GM18520 (cell line): ENCODE results near the gene ENOX2.
"Not testable (repeated sequence)": the region's sequence is repeated elsewhere in the genome, so short reads cannot be mapped to it uniquely, and the experiment has no call there.

Experiments
- ATAC-seq: cut with Tn5 transposase; IDR thresholded peaks from one replicate; pipeline ENCODE4 v1.9.1; 2021; ENCODE audit not compliant: unreplicated experiment

The ENOX2 gene

DNA sequence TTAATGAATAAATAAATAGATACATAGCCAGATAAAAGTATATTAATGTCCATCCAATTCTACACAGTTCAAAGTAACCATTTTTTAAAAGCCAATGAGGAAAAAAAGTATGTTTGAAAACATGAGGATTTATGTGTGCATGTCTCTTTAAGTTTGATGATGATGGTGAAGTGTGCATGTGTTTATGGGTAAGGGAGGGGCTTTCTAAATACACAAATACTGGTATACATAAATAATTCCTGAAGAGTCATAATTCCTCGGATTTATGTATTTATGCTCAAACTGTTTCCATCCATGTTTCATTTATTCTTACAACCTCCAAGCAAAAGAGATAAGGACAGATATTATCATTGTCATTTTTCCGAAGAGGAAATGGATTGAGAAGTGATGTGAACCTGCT lies 75.4 kb downstream of the ENOX2 start:
- ATAC-seq, result no peak

DNA sequence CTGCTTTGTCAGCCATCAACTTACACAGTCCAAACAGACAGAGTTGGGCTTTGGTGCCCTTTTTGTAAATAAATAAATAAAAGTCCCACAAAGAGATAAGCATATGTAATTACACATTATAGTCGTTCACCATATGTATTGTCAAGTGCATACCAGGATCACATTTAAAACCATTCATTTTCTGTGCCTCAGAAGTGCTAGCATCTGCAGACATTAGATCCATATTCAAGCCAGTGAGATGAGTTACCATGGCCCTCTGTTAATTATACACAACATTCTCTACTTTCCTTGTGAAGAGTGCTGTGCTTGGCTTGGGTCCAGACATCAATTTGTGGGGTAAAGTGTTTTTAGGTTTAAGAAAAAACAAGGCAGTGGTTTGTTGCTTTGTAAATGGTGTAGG lies 76.8 kb downstream of the ENOX2 start:
- ATAC-seq, result no peak

DNA sequence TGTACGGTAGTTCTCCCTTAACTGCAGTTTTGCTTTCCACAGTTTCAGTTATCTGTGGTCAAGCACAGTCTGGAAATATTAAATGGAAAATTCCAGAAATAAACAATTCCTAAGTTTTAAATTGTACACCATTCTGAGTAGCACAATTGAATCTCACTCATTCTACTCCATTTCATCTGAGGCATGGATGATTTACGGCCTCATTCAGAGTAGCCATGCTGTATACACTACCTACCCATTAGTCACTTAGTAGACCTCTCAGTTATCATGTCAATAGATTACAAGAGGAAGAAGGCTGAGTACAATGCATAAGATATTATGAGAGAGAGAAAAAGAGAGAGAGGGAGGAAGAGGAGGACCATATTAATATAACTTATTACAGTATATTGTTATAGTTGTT lies 77.5 kb downstream of the ENOX2 start:
- no peak for ATAC-seq

DNA sequence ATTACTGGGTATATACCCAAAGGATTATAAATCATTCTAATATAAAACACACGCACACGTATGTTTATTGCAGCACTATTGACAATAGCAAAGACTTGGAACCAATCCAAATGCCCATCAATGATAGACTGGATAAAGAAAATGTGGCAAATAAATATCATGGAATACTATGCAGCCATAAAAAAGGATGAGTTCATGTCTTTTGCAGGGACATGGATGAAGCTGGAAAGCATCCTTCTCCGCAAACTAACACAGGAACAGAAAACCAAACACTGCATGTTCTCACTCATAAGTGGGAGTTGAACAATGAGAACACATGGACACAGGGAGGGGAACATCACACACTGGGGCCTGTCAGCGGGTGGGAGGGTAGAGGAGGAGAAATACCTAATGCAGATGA lies 83.6 kb downstream of the ENOX2 start:
- ATAC-seq, result not testable (repeated sequence)

DNA sequence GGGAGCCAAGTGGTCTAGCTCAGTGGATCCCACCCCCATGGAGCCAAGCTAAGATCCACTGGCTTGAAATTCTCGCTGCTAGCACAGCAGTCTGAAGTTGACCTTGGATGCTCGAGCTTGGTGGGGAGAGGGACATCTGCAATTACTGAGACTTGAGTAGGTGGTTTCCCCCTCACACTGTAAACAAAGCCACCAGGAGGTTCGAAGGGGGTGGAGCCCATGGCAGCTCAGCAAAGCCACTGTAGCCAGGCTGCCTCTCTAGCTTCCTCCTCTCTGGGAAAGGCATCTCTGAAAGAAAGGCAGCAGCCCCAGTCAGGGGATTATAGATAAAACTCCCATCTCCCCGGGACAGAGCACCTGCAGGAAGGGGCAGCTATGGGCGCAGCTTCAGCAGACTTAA lies 89.1 kb downstream of the ENOX2 start:
- ATAC-seq, result not testable (repeated sequence)

DNA sequence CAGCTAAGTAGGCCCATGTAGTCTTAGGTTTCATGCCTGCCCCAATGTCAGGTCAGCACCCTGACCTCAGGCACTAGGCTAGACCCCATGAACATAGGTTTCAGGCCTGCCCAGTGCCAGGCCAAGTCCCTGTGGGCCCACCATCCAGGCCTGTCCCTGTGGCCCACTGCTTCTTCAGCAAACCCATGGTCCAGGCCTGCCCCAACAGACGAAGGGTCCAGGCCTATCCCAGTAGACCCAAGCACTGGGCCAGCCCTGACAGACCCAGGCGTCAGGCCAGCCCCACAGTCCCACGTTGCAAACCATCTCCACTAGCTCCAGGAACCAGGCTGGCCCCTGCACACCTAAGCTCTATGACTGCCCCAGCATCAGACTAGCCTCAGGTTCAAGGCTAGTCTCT lies 92.4 kb downstream of the ENOX2 start:
- no peak for ATAC-seq

DNA sequence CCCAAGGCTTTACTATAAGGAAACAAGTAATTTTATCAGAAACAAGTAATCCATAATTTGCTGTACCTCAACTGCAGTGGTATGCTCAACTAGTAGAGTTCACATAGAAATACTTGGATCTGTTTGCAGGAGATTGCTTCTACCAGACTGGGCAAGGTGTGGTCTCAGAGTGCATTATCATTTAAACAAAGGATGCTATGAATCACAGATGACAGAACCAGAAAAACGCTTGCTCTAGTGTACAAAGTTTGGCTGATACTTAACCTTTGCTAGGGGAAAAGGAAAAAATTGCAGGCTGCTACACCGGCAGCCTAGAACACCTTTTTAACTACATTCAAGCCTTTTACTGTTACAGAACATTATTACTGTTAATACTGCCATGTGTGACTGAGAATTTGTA lies 97.1 kb downstream of the ENOX2 start:
- no peak for ATAC-seq

DNA sequence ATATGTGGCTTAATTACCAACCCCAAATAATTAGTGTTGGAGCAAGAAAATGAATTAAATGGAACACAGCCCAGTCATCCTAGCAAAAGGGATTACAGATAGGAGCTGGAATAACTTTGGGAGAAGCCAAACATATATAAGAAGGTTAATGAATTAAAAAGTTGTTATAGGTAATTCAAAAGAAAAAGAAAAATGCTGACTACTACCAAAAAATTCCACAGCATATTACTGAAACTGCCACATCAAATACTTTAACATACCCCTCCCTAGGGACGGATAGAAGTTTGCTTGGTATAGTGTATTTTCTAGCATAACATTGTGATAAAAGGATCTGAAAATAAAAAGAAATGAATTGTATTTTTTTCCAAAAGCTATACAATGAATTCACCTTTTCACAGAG lies 99.5 kb downstream of the ENOX2 start:
- ATAC-seq, result no peak

DNA sequence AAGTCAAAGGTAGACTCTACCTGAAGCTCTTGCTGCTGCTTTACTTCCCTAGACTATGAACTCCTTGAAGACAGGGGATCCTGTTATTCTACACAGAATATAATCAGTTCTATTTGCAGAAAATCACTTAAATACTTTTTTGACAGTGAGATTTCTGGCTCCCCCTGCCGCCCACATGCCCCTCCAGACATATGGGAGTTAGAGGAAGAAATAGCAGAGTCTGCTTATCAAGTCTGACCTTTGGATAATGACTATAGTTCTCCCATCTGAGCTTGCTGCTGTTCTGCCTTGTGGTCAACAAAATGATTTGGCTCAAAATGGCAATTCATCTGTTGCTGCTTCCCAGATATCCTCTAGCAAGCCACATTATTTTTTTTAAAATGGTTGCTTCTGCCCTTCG lies 101.1 kb downstream of the ENOX2 start:
- ATAC-seq, result no peak

DNA sequence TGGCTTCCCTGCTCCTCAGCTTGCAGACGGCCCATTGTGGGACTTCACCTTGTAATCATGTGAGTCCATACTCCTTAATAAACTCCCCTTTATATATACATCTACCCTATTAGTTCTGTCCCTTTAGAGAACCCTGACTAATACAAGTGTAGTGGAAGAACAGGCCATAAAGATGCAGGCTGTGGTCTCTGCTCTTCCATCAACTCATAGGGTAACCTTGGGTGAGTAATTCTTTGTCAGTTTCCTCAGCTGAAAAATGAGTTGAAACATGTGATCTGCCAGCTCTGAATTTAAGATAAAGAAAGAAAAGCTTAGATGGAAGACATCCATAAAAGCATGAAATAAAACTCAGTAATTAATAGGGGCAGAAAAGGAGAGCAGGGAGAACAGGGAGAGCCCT lies 103.6 kb downstream of the ENOX2 start:
- ATAC-seq, result no peak

DNA sequence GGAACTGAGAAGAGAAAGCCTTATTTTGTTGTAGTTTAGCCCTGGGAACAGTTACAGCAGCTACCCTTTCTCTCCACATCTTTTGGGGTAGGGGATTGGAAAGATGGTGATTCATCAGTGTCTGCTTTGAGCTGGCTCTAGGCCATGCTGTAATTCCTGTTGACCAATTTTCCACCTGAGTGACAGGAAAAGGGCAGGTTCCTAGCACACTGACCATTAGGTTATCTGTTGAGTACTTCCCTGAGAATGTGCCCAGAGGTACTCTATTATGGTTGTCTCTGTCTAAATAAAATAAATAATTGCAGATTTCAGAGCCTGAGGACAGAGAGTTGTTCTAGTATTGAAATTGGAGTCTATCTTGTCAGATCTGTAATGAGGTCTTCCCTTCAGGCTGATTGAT lies 109.0 kb downstream of the ENOX2 start:
- ATAC-seq, result no peak

DNA sequence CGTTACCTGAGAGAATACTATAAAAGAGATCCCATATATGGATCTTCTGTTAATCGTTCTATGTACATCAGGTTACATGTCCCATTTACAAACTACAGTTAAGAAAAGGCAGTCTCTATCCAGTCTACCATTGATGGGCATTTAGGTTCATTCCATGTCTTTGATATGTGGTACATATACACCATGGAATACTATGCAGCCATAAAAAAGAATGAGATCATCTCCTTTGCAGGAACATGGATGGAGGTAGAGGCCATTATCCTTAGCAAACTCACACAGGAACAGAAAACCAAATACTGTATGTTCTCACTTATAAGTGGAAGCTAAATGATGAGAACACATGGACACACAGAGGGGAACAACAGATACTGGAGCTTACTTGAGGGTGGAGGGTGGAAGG lies 111.1 kb downstream of the ENOX2 start:
- not testable (repeated sequence) for ATAC-seq

DNA sequence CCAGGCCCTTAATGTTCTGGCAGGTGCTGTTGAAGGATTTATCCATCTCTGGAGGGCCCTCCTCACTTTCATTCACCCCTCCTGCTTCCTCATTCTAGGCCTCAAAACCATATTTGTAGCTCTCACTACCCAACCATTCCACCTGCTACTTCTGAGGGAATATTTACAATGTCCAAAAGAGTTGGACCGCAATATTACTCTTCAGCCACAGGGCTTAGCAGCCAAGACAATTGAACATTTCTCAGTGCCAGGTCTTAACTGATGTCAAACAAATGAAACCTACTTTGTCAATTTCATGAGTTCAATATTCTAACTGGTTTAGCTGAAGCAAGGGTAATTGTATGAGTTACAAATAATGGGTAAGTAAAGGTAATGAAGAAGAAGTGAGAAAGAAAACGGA lies 113.2 kb downstream of the ENOX2 start:
- no peak for ATAC-seq

DNA sequence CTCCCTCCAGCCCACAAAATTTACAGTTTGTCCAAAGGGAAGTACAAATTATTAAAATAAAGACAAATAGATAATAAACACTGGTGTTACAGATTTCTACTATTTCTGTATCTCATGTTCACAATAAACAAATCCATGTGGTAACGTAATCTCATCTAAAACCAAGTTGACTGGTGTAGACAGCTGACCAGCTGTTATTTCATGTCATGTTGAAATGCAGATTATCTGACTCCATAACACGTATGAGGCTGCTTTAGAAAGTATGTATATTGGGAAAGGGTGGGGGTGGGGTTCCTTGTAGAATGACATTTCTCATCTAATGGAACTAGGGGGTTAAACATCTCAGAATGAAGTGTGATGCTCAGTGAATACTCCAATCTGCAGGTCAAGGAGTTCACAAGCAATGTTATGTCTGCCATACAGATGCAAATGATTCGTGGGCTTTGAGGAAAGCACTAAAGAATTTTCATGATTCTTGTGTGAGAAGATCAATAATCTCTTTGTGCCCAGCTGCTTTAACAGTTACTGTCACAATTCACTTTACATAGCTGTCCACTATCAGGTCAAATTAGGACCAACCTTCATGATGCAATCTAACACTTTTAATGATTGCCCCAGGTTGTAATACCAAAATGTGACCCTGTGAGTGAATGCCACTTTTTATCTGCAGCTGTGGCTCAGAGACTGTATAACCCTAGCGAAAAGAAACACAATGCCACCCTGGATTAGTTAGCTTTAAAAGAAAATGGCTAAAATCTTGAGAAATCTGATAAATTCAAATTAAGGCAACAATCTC lies 114.0 kb downstream of the ENOX2 start:
- no peak for ATAC-seq

DNA sequence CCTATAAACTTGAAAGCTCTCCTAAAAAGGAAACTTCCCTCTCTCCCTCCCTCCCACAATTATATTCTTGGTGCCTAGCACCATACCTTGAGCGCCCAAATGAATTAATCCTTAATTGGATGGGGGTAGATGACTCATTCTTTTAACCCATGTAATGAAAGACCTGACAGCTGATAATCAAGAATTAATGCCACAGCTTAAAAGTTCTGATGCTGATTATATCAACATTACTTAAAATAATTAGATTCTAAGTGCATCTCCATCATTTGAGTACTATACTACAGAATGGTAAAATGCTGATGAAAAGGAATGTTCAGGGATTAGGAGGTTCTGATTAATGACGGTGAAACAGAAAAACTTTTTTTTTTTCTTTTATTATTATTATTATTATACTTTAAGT lies 117.0 kb downstream of the ENOX2 start:
- no peak for ATAC-seq

DNA sequence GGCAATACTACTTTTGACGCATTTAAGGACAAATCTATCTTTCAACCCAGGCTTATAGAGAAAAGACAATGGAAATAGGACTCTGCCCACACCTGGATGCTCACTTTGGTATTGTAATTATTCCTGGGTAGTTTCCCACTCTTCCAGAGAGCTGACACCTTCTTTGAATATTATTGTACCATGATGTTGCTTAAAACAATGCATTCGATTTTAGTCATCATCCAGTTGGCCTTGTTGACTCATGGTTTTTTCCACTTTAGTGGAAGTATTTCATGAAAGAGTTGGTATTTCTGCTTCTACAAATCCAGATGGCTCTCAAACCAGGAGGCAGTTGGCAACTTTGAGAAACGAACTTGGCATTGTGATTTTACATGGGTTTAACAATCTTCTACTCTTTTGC lies 124.2 kb downstream of the ENOX2 start:
- no peak for ATAC-seq

DNA sequence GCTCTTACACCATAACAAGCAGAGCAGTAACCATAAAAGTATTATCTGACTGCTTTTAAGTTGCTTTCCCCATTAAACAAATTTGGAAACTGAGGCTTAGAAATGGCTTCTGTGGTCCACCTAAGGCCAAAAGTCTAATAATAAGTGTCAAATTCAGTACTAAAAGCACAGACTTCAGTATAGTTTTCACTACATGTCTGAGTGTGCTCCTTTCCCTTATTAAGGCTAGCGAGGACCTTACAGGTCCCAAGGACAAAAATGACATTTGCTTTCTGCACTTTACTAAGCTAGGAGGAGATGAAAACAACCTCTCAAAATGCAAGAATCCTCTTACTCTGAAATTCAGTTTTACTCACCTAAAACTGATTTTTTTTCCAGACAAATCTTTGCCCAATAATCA lies 127.2 kb downstream of the ENOX2 start:
- no peak for ATAC-seq

DNA sequence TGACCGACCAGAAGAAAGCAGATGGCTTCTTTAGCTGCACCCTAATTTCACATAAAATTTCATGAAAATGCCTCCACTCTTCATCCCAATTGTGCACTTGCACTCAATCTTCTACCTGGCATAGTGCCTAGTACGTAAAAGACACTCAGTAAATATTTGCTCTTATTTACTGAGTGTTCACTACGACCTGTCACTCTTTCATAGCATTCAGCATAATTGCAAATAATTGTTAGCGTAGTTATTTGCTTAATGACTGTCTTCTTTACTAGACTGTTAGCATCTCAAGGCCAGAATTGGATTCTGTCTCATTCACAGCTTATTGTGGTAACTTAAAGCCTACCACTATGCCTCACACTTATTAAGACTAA lies 130.2 kb downstream of the ENOX2 start:
- no peak for ATAC-seq

DNA sequence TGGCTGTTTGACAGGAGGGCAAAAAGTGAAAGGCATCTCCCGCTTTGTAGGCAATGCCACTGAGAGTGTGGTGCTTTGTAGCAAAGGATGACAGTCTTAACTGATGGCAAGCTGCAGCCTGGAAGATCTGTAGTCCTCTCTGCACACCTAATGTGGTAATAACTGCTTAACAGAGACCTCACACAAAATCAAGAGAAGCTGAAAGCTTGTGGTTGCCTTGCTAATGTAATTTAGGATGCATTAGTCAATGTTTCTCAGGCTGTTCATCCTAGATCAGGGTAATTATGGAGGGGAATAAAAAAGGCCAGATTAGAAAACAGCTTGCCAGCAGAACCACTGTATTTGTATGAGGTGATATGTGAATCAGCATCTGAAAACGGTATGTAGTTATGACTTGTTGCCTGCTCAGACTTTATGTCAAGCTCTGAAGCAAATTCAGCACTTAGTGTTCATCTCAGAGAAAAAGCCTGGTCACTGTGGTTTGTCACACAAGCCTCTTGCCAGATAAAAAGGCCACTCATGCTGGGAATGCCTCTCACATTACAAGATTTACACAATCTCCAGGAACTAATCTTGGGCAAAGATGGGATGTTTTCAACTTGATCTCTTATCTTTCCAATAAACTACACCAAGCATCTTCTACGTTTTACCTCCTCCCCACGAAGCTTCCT lies 130.8 kb downstream of the ENOX2 start:
- no peak for ATAC-seq

DNA sequence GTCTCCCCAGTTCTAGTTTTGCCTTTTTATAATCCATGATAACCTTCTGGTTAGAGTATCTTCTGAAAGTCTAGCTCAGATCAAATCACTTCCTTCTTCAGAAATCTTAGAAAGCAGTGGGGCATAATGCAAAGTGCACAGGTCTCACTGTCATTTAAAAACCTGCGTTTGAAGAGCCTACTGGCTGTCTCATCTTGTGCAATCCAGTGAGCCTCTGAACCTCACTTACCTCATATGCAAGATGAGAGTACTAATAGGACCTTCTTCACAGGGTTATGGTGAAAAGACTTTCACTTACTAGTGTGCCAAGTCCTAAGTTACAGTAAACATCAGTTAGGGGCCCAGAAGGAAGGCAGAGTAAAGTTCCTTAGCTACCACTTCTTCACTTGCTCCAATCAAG lies 131.4 kb downstream of the ENOX2 start:
- ATAC-seq, result no peak

DNA sequence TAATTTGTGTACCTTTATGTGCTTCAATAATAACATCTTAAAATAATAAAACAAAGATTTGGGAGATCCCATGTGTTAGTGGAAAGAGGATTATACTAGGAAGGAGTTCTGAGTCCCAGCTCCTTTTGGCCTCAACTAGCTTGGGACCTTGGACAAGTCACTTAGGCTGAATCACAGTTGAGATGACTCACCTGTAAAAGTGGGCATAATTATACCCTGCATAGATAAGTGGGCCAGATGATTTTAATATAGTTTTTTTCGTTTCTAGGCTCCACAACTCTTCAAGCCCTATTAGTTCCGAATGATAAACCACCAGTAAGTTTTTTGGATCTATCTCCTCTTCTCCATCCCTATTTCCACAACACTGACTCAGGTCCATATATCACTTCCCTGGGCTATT lies 131.8 kb downstream of the ENOX2 start:
- no peak for ATAC-seq

DNA sequence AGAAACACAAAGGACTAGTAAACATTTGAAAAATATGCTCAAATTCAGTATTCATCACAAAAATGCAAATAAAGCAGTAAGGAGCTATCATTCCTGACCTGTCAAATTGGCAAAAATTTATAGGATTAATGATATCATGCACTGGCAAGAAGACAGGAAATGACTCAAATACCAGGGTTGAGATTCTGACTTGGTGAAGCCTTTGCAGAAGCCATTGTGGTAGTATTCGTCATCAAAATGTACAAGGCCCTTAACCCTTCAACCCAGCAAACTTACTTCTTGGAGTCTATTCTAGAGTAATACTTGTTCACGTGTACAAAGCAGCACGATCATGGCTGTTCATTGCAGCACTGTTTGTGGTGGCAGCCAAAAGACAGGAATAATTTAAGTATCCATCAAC lies 132.4 kb downstream of the ENOX2 start:
- no peak for ATAC-seq

DNA sequence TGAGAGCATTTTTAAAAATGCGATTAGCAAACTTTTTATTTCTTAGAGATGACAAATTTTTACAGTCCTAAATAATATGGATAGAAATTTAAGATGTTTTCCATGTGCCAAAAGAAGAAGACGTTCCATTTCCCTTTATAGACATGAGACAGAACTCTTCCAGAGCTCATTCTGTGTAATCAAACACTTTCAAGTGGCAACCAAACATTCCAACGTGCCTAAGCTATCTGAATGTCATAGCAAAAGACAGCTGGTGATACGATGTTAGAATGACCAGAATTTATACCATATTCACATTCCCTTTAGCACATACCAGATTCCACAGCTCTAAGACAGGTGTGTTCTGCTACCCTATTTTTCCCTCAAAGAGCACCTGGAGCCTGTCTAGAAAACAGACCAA lies 133.2 kb downstream of the ENOX2 start:
- ATAC-seq, result no peak
